GM04504 (cell line): Measurements from ENCODE around the gene STK32A.
"Not testable (repeated sequence)": the region's sequence is repeated elsewhere in the genome, so short reads cannot be mapped to it uniquely, and the experiment has no call there.

Source experiments
- DNase-seq: peaks from one replicate; pipeline ENCODE4 v3.0.0-alpha.2; 2012; ENCODE audit warnings: low read depth

STK32A gene

DNA sequence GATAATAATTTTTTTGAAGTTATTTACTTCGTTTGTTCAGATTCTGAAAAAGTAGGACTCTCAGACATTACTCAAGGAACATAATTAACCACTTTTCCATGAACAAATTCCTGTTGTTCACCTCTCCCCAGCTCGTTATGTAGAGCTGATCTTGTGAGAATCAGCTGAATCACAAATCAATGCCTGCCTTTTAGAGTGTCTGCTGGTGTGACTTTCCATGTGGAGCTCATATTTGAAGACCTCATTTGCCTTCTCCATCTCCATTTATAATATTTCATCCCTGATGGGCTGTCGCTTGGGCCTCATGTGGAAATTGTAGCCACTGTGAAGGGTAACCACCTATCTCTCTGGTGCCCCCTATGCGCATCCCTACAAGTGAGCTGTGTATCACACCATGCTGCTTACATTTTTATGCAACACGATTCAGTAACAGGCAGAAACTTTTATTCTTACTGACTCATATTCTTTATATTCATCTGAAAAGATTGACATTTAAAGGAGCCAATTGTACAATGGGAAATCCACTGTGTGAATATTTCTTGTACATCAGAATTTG, 111.3 kb downstream of the STK32A start:
- no peak for DNase-seq

DNA sequence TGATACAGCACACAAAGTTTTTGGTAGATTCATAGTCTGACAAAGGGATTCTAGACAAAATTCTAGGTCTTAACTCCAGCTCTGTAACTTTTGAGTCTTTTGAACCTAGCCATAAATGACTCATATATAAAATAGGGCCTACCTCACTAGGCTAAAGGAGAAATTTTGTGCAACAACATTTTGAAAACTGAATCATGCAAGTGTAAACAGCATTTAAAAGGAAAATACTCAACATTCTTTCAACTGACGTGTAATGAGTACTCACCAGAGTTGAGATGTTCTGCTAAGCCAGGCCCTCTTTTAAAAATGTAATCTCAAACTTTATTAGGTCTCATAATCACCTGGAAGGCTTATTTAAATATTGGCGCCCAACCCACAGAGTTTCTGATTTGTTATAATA, 113.2 kb downstream of the STK32A start:
- no peak for DNase-seq

- DNase-seq = no peak
Observed at GRCh38 chr5:147348451-147348850, 113.6 kb downstream of the STK32A start.

DNA sequence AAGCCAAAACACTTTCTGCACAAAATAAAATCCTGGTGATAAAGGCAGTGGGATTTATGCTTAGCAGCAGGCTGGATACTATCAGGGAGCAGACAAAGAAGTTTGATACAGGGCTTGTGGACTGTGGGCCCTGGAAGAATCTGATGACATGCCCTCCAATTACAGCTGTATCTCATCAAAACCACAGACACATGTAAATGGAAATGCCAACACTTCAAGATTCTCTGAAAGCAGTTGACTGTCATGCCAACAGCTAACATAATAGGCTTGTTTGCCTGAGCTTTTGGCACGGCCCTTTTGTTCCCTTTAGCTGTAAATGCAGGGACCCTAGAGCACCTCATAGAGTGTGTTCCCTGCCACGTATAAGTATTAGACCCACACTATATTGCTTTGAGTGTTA, 114.4 kb downstream of the STK32A start:
- no peak for DNase-seq

DNA sequence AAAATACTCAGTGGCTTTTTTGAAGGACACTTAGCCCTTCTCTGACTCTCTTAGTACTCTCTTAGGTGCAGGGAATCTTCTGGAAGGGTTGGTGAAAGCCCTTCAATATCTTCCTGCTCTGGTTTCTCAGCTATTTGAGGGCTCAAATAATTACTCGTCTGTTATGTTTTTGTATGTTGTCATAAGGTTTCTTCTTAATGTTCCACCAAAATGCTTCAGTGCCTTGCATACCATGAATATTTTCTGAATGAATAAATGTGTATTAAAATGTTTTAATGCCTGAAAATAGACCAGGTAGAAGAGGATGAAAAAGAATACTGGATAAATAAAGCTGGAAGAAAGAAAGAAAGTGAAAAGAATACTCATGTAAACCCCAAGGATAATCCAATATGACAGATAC, 124.3 kb downstream of the STK32A start:
- DNase-seq = no peak

DNA sequence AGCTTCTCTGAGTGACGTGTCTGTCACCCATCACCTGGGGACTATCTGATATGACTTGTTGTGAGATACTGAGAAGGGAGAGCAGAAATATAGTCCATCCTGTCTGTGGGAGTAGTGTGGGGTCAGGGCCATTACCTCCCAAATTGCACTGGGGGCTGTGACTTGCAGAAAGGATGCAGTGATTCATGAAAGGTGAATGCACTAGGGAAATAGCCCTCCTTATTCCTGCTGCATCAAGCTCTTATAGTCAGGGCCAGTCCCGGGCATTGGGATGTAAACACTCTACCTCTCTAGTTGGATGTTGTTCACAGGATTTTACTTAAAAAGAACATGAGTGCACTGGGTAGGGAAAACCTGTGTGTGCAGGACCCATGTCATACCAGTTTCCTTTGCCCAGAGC, 124.8 kb downstream of the STK32A start:
- DNase-seq = no peak

- DNase-seq = no peak
Observed at GRCh38 chr5:147360816-147361215, 126.0 kb downstream of the STK32A start.

DNA sequence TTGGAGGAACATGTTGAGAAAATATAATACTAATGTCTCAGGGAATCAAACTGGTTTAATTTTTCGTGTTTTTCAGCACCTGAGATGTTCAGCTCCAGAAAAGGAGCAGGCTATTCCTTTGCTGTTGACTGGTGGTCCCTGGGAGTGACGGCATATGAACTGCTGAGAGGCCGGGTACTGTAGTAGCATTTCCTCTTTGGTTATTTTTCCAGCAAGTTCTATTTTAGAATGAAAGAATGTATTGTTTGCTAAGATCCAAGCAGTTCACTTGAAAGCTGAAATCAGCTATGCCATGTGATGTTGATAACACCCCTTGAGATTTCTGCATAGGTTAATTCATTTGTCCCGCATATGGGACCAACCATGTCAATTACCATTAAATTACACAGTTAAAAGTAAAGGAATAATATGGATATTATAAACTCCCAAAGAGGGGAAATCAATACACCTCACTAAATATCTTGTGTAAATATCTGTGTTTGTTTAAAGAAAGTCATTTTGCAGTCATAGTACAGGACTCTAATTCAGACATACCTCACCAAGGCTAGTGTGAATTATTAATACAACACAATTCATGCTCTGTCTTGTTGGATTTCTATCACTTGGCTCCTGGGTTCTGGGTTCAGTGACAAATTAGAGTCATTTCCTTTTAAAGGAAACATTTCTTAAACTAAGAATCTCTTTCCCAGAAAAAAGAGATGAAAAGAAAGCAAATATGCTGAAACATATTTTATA, 126.8 kb downstream of the STK32A start:
- DNase-seq = no peak

DNA sequence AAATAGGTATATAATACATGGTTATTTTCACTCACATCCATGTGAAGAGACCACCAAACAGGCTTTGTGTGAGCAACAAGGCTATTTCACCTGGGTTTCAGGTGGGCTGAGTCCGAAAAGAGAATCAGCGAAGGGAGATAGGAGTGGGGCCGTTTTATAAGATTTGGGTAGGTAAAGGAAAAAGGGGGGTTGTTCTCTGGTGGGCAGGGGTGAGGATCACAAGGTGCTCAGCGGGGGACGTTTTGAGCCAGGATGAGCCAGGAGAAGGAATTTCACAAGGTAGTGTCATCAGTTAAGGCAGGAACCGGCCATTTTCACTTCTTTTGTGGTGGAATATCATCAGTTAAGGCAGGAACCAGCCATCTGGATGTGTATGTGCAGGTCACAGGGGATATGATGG, 132.6 kb downstream of the STK32A start:
- not testable (repeated sequence) for DNase-seq

DNA sequence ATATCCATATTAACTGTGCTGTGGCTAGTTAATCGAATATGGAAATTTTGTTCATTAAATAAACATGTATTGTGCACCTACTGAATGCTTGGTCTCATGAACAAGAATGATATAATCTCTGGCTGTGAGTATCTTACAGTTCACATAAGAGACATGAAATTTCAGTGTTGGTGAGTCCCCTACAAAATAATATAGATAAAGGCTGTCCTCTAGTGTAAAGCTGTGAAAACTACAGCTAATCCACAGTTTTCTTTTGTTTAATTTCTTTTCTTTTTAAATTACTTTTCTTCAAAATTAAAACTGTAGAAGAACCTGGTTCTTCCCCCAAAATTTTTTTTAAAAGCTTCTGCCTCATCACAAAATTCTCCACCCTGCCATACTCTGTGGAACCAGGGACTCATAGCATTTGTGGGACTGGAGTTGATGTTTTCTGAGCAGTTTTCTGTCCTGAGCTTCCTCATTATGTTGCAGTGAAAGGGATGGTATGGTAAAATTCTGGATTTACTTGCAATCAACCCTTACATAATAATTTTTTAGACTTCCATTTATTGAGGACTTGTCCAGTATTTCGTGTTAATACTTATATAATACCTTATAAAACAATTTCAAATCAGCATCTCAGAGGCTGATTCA, 135.0 kb downstream of the STK32A start:
- DNase-seq = no peak

GRCh38 chr5:147371290-147371689, 136.5 kb downstream of the STK32A start:
- no peak for DNase-seq

DNA sequence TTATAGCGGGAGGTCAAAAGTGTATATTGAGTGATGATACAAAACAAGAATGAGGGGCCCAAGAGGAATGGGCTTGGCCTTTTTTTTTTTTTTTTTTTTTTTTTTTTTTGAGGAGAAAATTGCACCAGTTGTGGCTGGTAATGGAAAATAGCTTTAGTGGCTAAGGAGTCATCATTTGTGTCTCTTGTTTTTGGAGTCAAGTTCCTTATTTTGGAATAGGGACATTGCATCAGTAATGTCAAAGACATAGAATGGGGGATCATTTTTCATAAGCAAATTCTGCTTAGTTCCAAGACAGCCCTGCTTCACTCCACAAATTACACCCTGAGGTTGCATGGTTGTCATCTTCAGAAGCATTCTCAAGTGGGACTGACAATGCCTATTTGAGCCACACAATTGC, 137.4 kb downstream of the STK32A start:
- no peak for DNase-seq

- no peak for DNase-seq
Observed at GRCh38 chr5:147373328-147373727, 138.5 kb downstream of the STK32A start.

DNA sequence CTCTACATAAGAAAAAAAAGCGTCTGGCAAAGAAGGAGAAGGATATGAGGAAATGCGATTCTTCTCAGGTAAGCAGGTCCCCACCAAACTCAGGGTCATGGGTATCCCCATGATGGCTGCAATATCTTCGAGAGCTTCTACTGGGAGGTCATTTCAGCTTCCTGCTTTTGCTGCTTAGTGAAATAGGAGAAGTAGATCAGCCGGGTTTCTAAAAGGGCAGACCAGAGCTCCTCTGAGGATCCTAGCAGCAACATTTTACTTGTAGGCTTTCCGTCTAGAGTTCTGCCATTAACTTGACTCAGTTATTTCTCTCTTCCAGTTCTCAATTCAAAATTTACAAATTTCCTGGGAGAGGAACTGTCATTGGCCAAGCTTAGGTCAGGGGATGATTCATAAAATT, 140.3 kb downstream of the STK32A start:
- no peak for DNase-seq

DNA sequence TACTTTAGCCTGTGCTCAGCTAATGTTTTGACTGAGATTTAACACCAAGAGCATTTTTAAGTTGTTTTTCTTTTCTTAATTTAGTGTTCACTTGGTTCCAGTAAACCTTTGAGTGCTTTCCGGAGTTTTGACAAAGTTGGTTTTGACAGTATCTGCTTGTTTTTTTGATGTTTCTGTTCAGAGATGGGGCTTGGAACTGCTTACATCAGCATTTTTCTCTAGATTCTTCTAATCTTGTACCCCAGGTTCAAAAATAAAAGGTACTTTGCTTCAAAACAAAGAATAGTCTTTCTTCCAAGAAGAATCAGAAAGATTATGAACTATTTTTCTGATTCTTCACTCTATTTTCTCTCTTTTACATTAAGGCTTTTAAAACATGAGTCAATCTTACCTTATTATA, 142.9 kb downstream of the STK32A start:
- no peak for DNase-seq

DNA sequence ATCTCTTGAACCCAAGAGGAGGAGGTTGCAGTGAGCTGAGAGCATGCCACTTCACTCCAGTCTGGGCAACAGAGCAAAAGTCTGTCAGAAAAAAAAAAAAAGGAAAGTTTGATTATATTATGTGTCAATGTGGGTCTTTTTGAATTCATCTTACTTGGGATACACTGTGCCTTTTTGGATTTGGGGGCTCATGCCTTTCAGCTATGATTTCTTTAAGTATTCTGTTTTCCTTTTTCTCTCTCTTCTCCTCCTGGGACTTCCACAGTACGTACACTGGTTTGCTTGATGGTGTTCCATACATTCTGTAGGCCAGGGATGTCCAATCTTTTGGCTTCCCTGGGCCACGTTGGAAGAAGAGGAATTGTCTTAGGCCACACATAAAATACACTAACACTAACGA, 146.7 kb downstream of the STK32A start:
- DNase-seq = no peak

- no peak for DNase-seq
Observed at GRCh38 chr5:147382776-147383175, 147.9 kb downstream of the STK32A start.

- no peak for DNase-seq
Observed at GRCh38 chr5:147384346-147385193, 149.7 kb downstream of the STK32A start.

- DNase-seq = no peak
Observed at GRCh38 chr5:147387109-147387508, 152.3 kb downstream of the STK32A start.

DNA sequence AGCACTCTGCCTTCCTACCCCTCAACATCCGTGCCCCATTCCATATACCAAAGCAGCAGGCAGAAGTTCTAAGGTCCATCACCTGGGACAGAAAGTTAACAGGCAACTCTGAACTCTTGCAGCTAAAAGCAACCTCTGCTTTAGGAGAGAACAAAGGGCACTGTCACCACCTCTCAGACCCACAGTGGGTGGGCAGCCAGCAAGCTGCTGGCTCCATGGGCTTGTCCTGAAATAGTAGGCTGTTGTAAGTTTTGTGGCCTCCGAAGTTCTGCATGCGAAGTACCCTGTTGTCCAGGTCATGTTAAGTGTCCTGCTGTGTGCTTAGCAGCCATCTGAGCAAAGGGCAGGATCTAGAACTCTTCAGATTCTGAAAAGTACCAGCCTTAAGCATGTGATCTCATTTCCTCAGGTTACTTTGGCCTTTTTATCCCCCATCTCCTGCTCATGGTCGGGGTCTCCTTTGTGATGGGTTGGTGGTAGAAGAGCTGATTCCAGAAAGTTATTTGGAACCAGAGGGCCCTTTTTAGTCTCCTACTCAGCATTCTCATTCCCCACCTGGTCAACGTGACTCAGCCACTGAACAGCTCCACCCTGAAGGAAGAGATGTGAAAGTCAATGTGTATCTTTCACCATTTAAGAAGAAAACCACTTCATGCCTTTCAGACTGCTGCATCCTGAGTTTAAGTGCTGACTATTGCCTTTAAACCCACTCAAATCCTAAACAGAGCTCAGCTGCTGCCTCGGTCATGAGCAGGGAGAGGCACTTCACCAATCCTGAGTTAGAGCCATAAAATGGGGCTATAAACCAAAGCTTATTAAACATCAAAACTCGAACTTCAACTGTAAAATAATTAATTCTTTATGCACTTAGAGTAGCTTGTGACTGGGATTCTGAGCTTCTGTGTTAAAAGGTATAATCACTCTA, 153.6 kb downstream of the STK32A start:
- DNase-seq = no peak

DNA sequence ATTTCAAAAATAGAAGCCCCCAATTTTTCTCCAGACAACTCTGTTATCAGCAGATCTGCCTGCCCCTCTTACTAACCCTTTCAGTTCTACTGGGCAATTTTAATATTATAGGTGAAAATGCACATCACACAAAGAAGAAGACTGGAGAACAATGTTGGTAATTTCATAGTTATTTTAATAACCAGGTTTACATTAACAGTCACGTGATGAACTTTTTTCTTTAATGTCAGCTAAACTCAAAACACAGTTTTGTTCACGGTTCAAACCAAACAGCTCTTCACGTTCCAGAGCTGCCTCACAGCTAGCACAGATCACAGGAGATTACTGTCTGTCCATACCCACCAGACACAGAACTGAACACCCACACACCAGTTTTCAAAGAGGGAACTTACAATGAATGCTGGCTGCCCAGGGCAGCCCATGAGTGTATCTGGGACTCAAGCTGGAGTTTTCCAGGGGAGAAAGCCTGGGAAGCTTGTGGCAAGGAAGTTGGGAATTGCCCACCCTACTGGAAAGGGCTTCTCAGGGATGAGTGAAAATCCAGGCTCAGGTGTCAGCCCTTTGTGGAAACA, 155.9 kb downstream of the STK32A start:
- DNase-seq = no peak
